ENCODE data around the gene PARD3B.

- TF ChIP-seq CTCF (IDR thresholded peaks at IDR 0.05) (no peak), POLR2A (IDR thresholded peaks at IDR 0.05) (no peak)
Observed at GRCh38 chr2:205460217-205460616, 914.9 kb downstream of the PARD3B start.

All from transverse colon (tissue), 3 donors.